Activated CD8-positive, alpha-beta memory T cell treated with anti-CD3 and anti-CD28 coated beads, Interleukin-2, amount 50 U/mL, for 48 hours (primary cell): ENCODE data around the gene SLC4A1.
"Not testable (repeated sequence)": the region's sequence is repeated elsewhere in the genome, so short reads cannot be mapped to it uniquely, and the experiment has no call there.

Source experiments
- DNase-seq: peaks from one replicate; pipeline ENCODE4 v3.0.0-alpha.2; 2020

SLC4A1 gene

GRCh38 chr17:44255915-44256314 lies 12.0 kb downstream of the SLC4A1 start:
- DNase-seq, result no peak

- no peak for DNase-seq
Observed at GRCh38 chr17:44254361-44255095, 13.4 kb downstream of the SLC4A1 start.

- no peak for DNase-seq
Observed at GRCh38 chr17:44253006-44253405, 14.9 kb downstream of the SLC4A1 start.

GRCh38 chr17:44251062-44251461 lies 16.9 kb downstream of the SLC4A1 start:
- no peak for DNase-seq

DNA sequence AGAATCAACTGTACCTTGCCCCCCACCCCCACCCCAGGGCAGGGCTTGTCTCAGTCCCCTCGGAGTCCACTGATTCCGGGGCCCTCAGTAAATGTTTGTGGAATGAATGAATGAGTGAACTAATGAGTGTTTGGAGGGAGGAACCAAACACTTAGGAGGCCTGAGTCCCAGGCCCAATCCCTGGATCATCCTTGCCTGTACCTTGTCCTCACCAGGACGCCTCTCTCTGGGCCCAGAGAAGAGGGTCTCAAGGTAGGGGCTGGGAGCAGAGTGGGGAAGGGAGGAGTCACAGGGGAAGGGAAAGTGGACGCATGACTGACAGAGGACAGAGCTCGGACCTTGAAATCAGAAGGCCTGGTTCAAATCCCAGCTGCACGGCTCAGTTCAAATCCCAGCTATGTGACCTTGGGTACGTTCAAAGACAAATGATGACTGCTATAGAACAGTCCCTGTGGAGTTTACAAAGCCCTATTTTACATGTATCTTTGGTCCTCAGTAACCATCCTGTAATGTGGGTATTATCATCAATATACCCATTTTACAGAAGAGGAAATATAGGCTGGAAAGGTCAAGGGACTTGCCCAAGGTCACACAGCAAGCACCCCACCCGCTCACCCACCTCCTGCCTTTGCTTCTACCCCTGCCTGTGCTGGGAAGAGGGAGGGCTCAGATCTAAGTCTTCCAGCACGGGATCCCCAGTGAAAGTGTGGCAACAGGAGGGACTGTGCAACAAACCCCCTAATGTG lies 18.3 kb downstream of the SLC4A1 start:
- no peak for DNase-seq

DNA sequence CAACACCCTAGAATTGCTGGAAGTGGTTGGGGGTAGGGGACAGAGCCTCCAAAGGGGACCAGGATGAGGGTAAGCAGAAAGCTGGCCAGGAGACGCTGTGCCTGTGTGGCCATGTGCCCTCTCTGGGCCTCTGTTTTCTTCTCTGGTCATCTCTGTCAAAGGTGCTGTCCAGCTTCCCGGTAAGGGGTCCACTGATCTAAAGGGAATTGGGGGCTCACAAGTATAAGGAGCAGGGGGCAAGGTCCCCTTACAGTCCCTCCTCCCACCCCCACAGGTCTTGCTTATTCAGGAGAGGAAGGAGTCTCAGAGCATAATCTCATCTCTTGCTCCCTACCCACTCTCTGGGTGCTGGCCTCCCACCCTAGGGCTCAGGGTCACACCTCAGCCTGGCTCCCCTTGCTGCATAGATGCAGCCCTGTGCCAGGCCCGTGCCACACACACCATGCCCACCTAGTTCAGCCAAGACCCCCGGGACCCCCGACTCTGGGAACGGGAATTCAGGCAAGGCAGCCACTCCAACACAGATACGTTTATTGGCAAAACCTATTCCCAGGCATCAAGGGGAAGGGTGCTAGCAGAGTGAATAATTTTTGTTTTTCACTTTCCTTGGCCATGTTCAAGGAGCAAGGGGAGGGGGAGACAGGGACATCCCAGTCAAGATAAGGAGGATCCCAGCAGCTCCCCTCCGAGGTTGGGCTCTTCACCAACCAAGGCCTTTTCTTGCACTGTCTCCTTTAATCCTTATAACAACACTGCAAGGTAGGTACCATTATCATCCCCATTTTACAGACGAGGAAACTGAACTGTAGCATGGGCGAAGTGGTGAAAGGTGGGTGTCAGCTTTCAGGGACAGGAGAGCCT lies 19.8 kb downstream of the SLC4A1 start:
- no peak for DNase-seq

GRCh38 chr17:44247440-44247841 lies 20.5 kb downstream of the SLC4A1 start:
- DNase-seq, result no peak

DNA sequence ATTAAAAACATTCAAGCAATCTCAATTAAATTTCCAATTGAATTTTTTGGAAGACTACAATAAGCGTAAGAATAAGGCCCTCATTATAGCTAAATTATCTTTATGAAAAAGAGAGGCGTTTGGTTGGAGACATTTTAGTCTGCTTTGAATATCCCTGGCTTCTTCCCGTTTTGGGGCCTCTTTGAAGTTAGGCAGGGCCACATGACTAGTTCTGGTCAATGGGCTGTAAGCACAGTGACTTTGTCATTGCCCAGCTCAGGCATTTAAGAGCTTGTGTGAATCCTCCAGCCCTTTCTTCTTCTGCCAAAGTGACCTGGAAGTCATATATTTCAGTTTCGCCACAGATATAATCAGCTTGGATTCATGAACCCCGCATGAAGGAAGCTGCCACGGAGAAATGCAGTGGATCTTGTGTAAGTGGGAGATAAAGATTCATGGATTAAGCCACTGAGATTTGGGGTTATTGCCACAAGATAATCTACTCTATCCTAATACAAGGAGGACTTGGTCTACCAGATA lies 26.8 kb downstream of the SLC4A1 start:
- DNase-seq, result no peak

DNA sequence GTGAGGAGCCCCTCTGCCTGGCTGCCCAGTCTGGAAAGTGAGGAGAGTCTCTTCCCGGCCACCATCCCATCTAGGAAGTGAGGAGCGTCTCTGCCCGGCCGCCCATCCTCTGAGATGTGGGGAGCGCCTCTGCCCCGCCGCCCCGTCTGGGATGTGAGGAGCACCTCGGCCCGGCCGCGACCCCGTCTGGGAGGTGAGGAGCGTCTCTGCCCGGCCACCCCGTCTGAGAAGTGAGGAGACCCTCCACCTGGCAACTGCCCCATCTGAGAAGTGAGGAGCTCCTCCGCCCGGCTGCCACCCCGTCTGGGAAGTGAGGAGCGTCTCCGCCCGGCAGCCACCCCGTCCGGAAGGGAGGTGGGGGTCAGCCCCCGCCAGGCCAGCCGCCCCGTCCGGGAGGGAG lies 30.0 kb downstream of the SLC4A1 start:
- DNase-seq, result not testable (repeated sequence)

GRCh38 chr17:44236444-44236991 lies 31.4 kb downstream of the SLC4A1 start:
- no peak for DNase-seq

GRCh38 chr17:44235583-44235936 lies 32.4 kb downstream of the SLC4A1 start:
- no peak for DNase-seq

DNA sequence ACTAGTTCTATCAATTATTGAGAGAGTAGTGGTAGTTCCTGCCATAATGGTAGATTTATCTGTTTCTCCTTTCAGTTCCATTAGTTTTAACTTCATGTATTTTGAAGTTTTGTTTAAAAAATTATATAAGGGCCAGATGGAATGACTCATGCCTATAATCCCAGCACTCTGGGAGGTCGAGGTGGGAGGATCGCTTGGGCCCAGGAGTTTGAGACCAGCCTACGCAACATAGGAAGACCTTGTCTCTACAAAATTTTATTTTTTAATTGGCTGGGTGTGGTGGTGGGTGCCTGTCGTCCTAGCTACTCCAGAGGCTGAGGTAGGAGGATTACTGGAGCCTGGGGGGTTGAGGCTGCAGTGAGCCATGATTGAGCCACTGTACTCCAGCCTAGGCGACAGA lies 34.4 kb downstream of the SLC4A1 start:
- DNase-seq, result no peak

DNA sequence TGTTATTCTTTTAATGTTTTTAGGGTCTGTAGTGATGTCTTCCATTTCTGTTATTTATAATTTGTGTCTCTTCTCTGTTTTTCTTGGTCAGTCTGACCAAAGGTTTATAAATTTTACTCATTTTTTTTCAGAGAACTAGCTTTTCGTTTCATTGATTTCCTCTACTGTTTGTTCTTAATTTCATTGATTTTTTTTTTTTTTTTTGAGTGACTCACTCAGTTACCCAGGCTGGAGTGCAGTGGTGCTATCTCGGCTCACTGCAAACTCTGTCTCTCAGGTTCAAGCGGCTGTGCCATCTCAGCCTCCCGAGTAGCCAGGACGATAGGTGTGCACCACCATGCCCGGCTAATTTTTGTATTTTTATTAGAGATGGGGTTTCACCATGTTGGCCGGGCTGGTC lies 35.9 kb downstream of the SLC4A1 start:
- DNase-seq, result no peak

GRCh38 chr17:44230140-44230539 lies 37.8 kb downstream of the SLC4A1 start:
- DNase-seq, result no peak

DNA sequence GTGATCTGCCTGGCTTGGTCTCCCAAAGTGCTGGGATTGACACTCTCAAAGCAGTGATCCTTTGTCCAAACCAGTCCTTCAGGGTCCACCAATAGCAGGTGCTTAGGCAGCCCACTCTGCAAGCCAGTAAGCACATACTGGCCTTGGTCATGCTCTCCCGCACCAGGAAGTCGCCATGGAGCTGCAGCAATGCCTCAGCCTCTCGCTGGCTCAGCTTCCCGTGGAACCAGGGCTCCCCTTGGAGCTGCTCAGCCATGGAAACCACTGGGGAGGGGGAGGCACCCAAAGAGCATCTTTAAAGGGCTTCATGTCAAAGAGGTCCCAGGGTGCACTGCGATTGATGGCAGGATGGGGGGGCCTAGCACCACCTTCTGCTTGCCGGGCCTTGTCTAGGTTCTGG lies 38.8 kb downstream of the SLC4A1 start:
- no peak for DNase-seq

GRCh38 chr17:44223541-44224071 lies 44.3 kb downstream of the SLC4A1 start:
- no peak for DNase-seq

GRCh38 chr17:44222112-44222869 lies 45.6 kb downstream of the SLC4A1 start:
- peak; percentile 73 for DNase-seq

GRCh38 chr17:44221862-44222111 lies 46.1 kb downstream of the SLC4A1 start:
- no peak for DNase-seq

DNA sequence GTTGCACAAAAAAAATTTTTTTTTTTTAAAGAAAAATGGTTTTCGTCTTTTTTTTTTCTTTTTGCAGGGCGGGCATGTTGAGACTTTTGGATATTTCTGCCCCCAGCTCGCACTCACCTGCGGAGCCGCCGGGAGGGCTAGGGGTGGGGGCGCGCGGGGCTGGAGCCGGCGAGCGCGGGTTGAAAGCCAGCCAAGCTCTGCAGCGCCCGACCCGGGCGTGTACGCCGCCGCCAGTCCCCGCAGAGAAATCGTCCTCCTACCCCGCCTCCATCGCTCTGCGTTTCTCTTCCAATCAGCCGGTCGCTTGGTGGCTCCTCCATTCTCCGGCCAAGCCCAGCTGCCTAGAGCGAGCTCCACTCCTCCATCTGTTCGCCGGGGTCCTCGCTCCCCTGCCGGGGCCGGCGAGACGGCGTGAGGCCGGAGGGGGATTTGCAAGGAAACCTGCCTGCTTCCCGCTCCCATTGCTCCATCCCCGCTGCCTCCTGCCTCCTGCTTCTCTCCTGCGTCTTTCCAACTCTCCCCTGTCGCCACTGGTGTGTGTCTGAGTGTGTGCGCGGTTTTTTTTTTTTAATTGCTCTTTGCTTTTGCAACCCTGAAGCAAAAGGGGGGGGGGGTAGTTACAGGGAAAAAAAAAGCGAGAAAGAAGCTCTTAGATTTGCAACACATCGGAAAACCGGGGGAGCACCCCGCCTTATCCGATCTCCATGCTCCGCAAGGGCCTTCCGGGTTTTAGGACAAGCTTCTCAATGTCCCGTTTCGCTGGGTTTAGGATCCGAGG lies 46.7 kb downstream of the SLC4A1 start:
- DNase-seq, result peak; percentile 81

GRCh38 chr17:44220213-44221083 lies 47.5 kb downstream of the SLC4A1 start:
- DNase-seq, result peak; percentile 81
